GM12878 (cell line): Measurements from ENCODE around the gene MB. TPM values are rescaled to one million over a fixed set of nuclear protein-coding genes. Genes with fewer than 3 reads are reported as not detected.

Experiments
- ATAC-seq: fragments of 200-7000 bp; cut with Tn5 transposase; 3 replicates; pipeline ENCODE4 v1.9.1; 2020; ENCODE audit warnings: mild to moderate bottlenecking, moderate library complexity
- BruUV-seq: library from RNA; stranded (reverse); fragments of 400-500 nt; replicated peaks from 2 replicates; lab custom pipeline; 2021; lab: Mats Ljungman, UMichigan
- CTCF ChIA-PET: fragments of 300-600 bp; sonication (Branson Sonifier 250); formaldehyde crosslinking; extraction: SDS; loops from one replicate; lab custom pipeline; 2021; ENCODE audit warnings: inconsistent platforms; lab: Yijun Ruan, JAX
- POLR2A ChIA-PET: fragments of 350-600 bp; formaldehyde crosslinking; extraction: SDS; loops from one replicate; lab custom pipeline; 2021; ENCODE audit warnings: inconsistent platforms; lab: Charles Lee
- RAD21 ChIA-PET: fragments of 300-600 bp; sonication (Branson Sonifier 250); formaldehyde crosslinking; loops from one replicate; lab custom pipeline; 2023; ENCODE audit warnings: antibody characterized with exemption; ENCODE audit not compliant: unreplicated experiment; lab: Charles Lee
- SMC1A ChIA-PET: fragments of 300-600 bp; sonication (Branson Sonifier 250); formaldehyde crosslinking; loops from one replicate; lab custom pipeline; 2023; ENCODE audit not compliant: unreplicated experiment, uncharacterized antibody; lab: Charles Lee
- DNase-seq: peaks from one replicate; pipeline ENCODE4 v3.0.0-alpha.2; 2011; ENCODE audit warnings: low read depth, low spot score
- FAIRE-seq: peaks from 3 replicates; lab custom pipeline; 2011; peaks lifted over from hg19 to GRCh38; lab: Jason Lieb, UNC
- H2AFZ ChIP-seq: 2 replicates; pipeline ENCODE4 v1.6.0; 2011; ENCODE audit warnings: low read depth, low read length, control low read depth; ENCODE audit not compliant: control insufficient read depth
- H3K27ac ChIP-seq: 2 replicates; pipeline ENCODE4 v1.5.1; 2011; ENCODE audit warnings: control low read depth; ENCODE audit not compliant: control insufficient read depth, insufficient read depth
- H3K27me3 ChIP-seq, 2 experiments: replicated peaks in 1 of 2; 2 replicates each; pipeline versions ENCODE4 v1.6.0 to v1.6.1; 2011; ENCODE audit warnings: low read length in 1 of 2; ENCODE audit not compliant: control insufficient read depth in 2 of 2, insufficient read depth in 2 of 2
- H3K36me3 ChIP-seq, 2 experiments: 2 replicates each; pipeline ENCODE4 v1.5.1; 2011; ENCODE audit warnings: low read length in 1 of 2; ENCODE audit not compliant: control insufficient read depth in 2 of 2, insufficient read depth in 2 of 2
- H3K4me1 ChIP-seq: 2 replicates; pipeline ENCODE4 v1.6.1; 2011; ENCODE audit warnings: mild to moderate bottlenecking, low read length, moderate library complexity, mixed read lengths; ENCODE audit not compliant: control insufficient read depth, insufficient read depth
- H3K4me2 ChIP-seq: 2 replicates; pipeline ENCODE4 v1.6.0; 2011; ENCODE audit warnings: control low read depth; ENCODE audit not compliant: control insufficient read depth, insufficient read depth
- H3K4me3 ChIP-seq: fragments of 200-600 bp; sonication (generic); 2 replicates; pipeline ENCODE4 v1.5.1; 2016
- H3K79me2 ChIP-seq: 2 replicates; pipeline ENCODE4 v1.6.0; 2011; ENCODE audit warnings: low read length; ENCODE audit not compliant: control insufficient read depth, insufficient read depth
- H3K9ac ChIP-seq: 2 replicates; pipeline ENCODE4 v1.8.0; 2011; ENCODE audit warnings: low read length, control low read depth, mixed read lengths; ENCODE audit not compliant: control insufficient read depth, insufficient read depth
- H3K9me3 ChIP-seq: replicated peaks from 3 replicates; pipeline ENCODE4 v1.5.1; 2011; ENCODE audit warnings: mild to moderate bottlenecking, low read length; ENCODE audit not compliant: control insufficient read depth, insufficient read depth
- H4K20me1 ChIP-seq: 2 replicates; pipeline ENCODE4 v1.6.0; 2011; ENCODE audit not compliant: control insufficient read depth, insufficient read depth
- BHLHE40 ChIP-seq, 2 experiments: fragments of 450-650 bp in 1 of 2; IDR thresholded peaks; 2 replicates each; pipeline ENCODE4 v1.6.1; 2011 to 2017; ENCODE audit warnings: low read depth in 2 of 2, borderline replicate concordance in 1 of 2, improper control_type of control experiment in 1 of 2, low read length in 1 of 2, mild to moderate bottlenecking in 1 of 2
- CBX5 ChIP-seq: sonication (generic); IDR thresholded peaks from 2 replicates; pipeline ENCODE4 v1.6.1; 2016; ENCODE audit warnings: low read depth, moderate library complexity, mild to moderate bottlenecking, inconsistent platforms
- DPF2 ChIP-seq: fragments of 450-650 bp; IDR thresholded peaks from 2 replicates; pipeline ENCODE4 v1.6.1; 2017; ENCODE audit warnings: mild to moderate bottlenecking
- E4F1 ChIP-seq: fragments of 450-650 bp; IDR thresholded peaks from 2 replicates; pipeline ENCODE4 v1.6.1; 2018; ENCODE audit warnings: borderline replicate concordance, mild to moderate bottlenecking; ENCODE audit not compliant: partially characterized antibody
- IRF4 ChIP-seq: IDR thresholded peaks from 2 replicates; pipeline ENCODE4 v1.6.1; 2011; ENCODE audit warnings: low read depth, low read length
- MTA2 ChIP-seq: fragments of 450-650 bp; IDR thresholded peaks from 2 replicates; pipeline ENCODE4 v1.6.1; 2016; ENCODE audit warnings: low read depth, mild to moderate bottlenecking, moderate library complexity
- NFXL1 ChIP-seq: fragments of 450-650 bp; IDR thresholded peaks from 2 replicates; pipeline ENCODE4 v1.6.1; 2017; ENCODE audit warnings: antibody characterized with exemption, mild to moderate bottlenecking, borderline replicate concordance
- NR2C2 ChIP-seq: IDR thresholded peaks from 2 replicates; pipeline ENCODE4 v1.6.1; 2011; ENCODE audit warnings: borderline replicate concordance, low read depth; ENCODE audit not compliant: control insufficient read depth, insufficient read length
- PAX5 ChIP-seq: IDR thresholded peaks from 2 replicates; pipeline ENCODE4 v1.6.1; 2011; ENCODE audit warnings: low read depth, low read length, borderline replicate concordance
- POLR2AphosphoS2 ChIP-seq: IDR thresholded peaks from 2 replicates; pipeline ENCODE4 v1.6.1; 2011; ENCODE audit warnings: low read depth, mild to moderate bottlenecking, low read length, improper control_type of control experiment, moderate library complexity
- RAD51 ChIP-seq: fragments of 450-650 bp; IDR thresholded peaks from 2 replicates; pipeline ENCODE4 v1.6.1; 2016; ENCODE audit warnings: moderate library complexity, mild to moderate bottlenecking, inconsistent platforms
- RELB ChIP-seq: fragments of 450-650 bp; IDR thresholded peaks from 2 replicates; pipeline ENCODE4 v1.6.1; 2017; ENCODE audit warnings: low read depth, mild to moderate bottlenecking, moderate library complexity
- SP1 ChIP-seq: IDR thresholded peaks from one replicate; pipeline ENCODE4 v1.6.1; 2011; ENCODE audit warnings: low read depth, low read length
- SREBF1 ChIP-seq: IDR thresholded peaks from 2 replicates; pipeline ENCODE4 v1.6.1; 2012; ENCODE audit warnings: mild to moderate bottlenecking, low read length
- SRF ChIP-seq, 2 experiments: IDR thresholded peaks; 2 replicates each; pipeline ENCODE4 v1.6.1; 2011; ENCODE audit warnings: low read depth in 2 of 2, low read length in 2 of 2, mild to moderate bottlenecking in 1 of 2, moderate library complexity in 1 of 2
- TARDBP ChIP-seq: IDR thresholded peaks from 2 replicates; pipeline ENCODE4 v1.6.1; 2016; ENCODE audit warnings: borderline replicate concordance
- TCF3 ChIP-seq: IDR thresholded peaks from 2 replicates; pipeline ENCODE4 v1.6.1; 2012; ENCODE audit warnings: low read depth, mild to moderate bottlenecking, low read length, borderline replicate concordance; ENCODE audit not compliant: insufficient read depth
- whole genome bisulfite sequencing: methylation state at CpG from one replicate; pipeline ENCODE4 v1.1.6; 2016; ENCODE audit warnings: low lambda C conversion rate; ENCODE audit not compliant: insufficient replicate concordance, insufficient coverage; ENCODE audit errors: missing lambda C conversion rate; 5-methylcytosine and 5-hydroxymethylcytosine counted together
- in situ Hi-C: fragments of 300-500 bp; cut with MboI; formaldehyde crosslinking; loops from 9 replicates; pipeline ENCODE4 v1.14.3; 2018; ENCODE audit warnings: mixed read lengths
- intact Hi-C: fragments of 100-400 bp; cut with micrococcal nuclease; formaldehyde crosslinking; loops from one replicate; pipeline ENCODE4 v1.14.2; 2022; ENCODE audit not compliant: unreplicated experiment
- polyA plus RNA-seq, 11 experiments: library from polyadenylated mRNA; depleted of rRNA in 4 of 11; unstranded in 6 of 11; stranded (reverse) in 5 of 11; fragments of >200 nt; fragmentation: Nextera tagmentation in 4 of 11; fragmentation: Illumina TruSeq in 1 of 11; extraction: Ambion mirVana in 4 of 11; extraction: Trizol in 1 of 11; gene quantifications; 1 replicate in 1 of 11; 2 replicates in 10 of 11; pipeline versions ENCODE4 v1.2.1 to v1.2.3, GENCODE V29; 2011 to 2016; ENCODE audit warnings: inconsistent platforms in 2 of 11, missing spikeins in 2 of 11, low read depth in 1 of 11
- total RNA-seq, 4 experiments: library from RNA; depleted of rRNA in 3 of 4; stranded (reverse); fragments of >200 nt in 3 of 4; fragmentation: Illumina TruSeq in 1 of 4; extraction: Trizol in 1 of 4; gene quantifications; 2 replicates each; pipeline versions ENCODE4 v1.2.1 to v1.2.3, GENCODE V29; 2013 to 2021
- TF ChIP-seq, protein P1 (sequence below): IDR thresholded peaks from 2 replicates; pipeline ENCODE4 v1.6.1; 2011; ENCODE audit warnings: borderline replicate concordance, low read depth, mild to moderate bottlenecking, moderate library complexity, low read length; ENCODE audit not compliant: insufficient read depth, poor library complexity, severe bottlenecking

The MB gene
- total and polyA plus RNA-seq, 10 of the 15 experiments (the other 5 are each of a cell fraction or from before 2014, with no cell fraction given), result 0.09 to 0.41 (median 0.23) TPM; not detected in 3

- RAD21 ChIA-PET, result no interaction called here
- FAIRE-seq (no peak), DNase-seq (no peak), ATAC-seq (no peak)
- SMC1A ChIA-PET, result no interaction called here
- no TSS peak for BruUV-seq
- CTCF ChIA-PET, result no interaction called here
- no peak overlapping the region for H3K4me2 ChIP-seq
- POLR2A ChIA-PET, result interaction anchor here (0.6 kb wide), 1 partner anchor 518 kb away, joined by 4 read pairs; no protein-coding TSS in a partner anchor
- intact Hi-C loops (no loop called here), in situ Hi-C loops (no loop called here)
- no peaks in the 10 kb centered on the region for H3K4me1 ChIP-seq
- H3K9ac ChIP-seq, result no peak overlapping the region
- H3K79me2 ChIP-seq, result no peaks in the 10 kb centered on the region
- H3K9me3 ChIP-seq, result no peaks in the 10 kb centered on the region; the same call in 2 of the 3 replicates
- no peaks in the 10 kb centered on the region for H4K20me1 ChIP-seq
- no peak overlapping the region for H3K4me3 ChIP-seq
- no peaks in the 10 kb centered on the region for H3K36me3 ChIP-seq
- 0% methylated on average over 1 of the region's 1 CpG for WGBS
- no peak overlapping the region for H2AFZ ChIP-seq
- TF ChIP-seq NR2C2 (no peak), IRF4 (no peak), POLR2AphosphoS2 (no peak), MTA2 (no peak), DPF2 (no peak), SRF (IDR thresholded peaks at IDR 0.05; ENCODE audit: low read depth in 2 of 2, low read length in 2 of 2) (no peak), RAD51 (no peak), TCF3 (no peak), CBX5 (no peak), E4F1 (no peak), PAX5 (no peak), RELB (no peak), TARDBP (no peak), NFXL1 (no peak), SREBF1 (no peak), BHLHE40 (IDR thresholded peaks at IDR 0.05; ENCODE audit: borderline replicate concordance in 1 of 2, low read depth in 2 of 2, low read length in 1 of 2) (no peak), SP1 (no peak)
- TF ChIP-seq, protein P1, sequence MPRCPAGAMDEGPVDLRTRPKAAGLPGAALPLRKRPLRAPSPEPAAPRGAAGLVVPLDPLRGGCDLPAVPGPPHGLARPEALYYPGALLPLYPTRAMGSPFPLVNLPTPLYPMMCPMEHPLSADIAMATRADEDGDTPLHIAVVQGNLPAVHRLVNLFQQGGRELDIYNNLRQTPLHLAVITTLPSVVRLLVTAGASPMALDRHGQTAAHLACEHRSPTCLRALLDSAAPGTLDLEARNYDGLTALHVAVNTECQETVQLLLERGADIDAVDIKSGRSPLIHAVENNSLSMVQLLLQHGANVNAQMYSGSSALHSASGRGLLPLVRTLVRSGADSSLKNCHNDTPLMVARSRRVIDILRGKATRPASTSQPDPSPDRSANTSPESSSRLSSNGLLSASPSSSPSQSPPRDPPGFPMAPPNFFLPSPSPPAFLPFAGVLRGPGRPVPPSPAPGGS, result no peak
- no peak overlapping the region for H3K27ac ChIP-seq
- peaks cover 0 to 4% of the 10 kb centered on the region in 2 experiments; a peak in 3 of 4 replicates for H3K27me3 ChIP-seq
Observed at GRCh38 chr22:35560824-35561223, 56.3 kb downstream of the MB start.
